OCI-LY1 (cell line): Measurements from ENCODE around the gene C6.

Experiments used
- H2AFZ ChIP-seq: fragments of 200-600 bp; sonication (generic), shearing (Covaris generic); 2 replicates; pipeline ENCODE4 v1.6.0; 2014; ENCODE audit warnings: antibody characterized with exemption, mild to moderate bottlenecking, low read length
- H3F3A ChIP-seq: fragments of 200-600 bp; sonication (generic), shearing (Covaris generic); 2 replicates; pipeline ENCODE4 v1.6.0; 2014; ENCODE audit warnings: mild to moderate bottlenecking, antibody characterized with exemption, low read length, moderate library complexity; ENCODE audit not compliant: insufficient read depth
- H3K27ac ChIP-seq: fragments of 200-600 bp; sonication (generic); 2 replicates; pipeline ENCODE4 v1.5.1; 2014; ENCODE audit warnings: low read length, mixed run types, mild to moderate bottlenecking, low read depth; ENCODE audit not compliant: poor library complexity, severe bottlenecking
- H3K27me3 ChIP-seq: fragments of 200-600 bp; sonication (generic); 2 replicates; pipeline ENCODE4 v1.6.0; 2014; ENCODE audit warnings: antibody characterized with exemption, mild to moderate bottlenecking, low read length, moderate library complexity; ENCODE audit not compliant: insufficient read depth
- H3K36me3 ChIP-seq: fragments of 200-600 bp; sonication (generic); 2 replicates; pipeline ENCODE4 v1.6.1; 2014; ENCODE audit warnings: mild to moderate bottlenecking, antibody characterized with exemption, low read length, moderate library complexity, mixed read lengths; ENCODE audit not compliant: insufficient read depth
- H3K4me1 ChIP-seq: fragments of 200-600 bp; sonication (generic); 2 replicates; pipeline ENCODE4 v1.5.1; 2014; ENCODE audit warnings: mild to moderate bottlenecking, low read length, moderate library complexity; ENCODE audit not compliant: insufficient read depth, severe bottlenecking
- H3K4me2 ChIP-seq: fragments of 200-600 bp; sonication (generic), shearing (Covaris generic); 2 replicates; pipeline ENCODE4 v1.6.1; 2014; ENCODE audit warnings: low read length
- H3K4me3 ChIP-seq: fragments of 200-600 bp; sonication (generic); 2 replicates; pipeline ENCODE4 v1.5.1; 2014; ENCODE audit warnings: low read length, low read depth, mild to moderate bottlenecking, mixed read lengths; ENCODE audit not compliant: poor library complexity, severe bottlenecking
- H3K79me2 ChIP-seq: fragments of 200-600 bp; shearing (Covaris generic); 2 replicates; pipeline ENCODE4 v1.6.1; 2016; ENCODE audit warnings: mixed run types, low read length, mixed read lengths; ENCODE audit not compliant: insufficient read depth
- H3K9ac ChIP-seq: fragments of 200-600 bp; sonication (generic), shearing (Covaris generic); 2 replicates; pipeline ENCODE4 v1.6.1; 2014; ENCODE audit warnings: mild to moderate bottlenecking, low read length, mixed read lengths
- H3K9me2 ChIP-seq: fragments of 200-600 bp; sonication (generic), shearing (Covaris generic); 2 replicates; pipeline ENCODE4 v1.6.1; 2014; ENCODE audit warnings: low read depth, mild to moderate bottlenecking, low read length, mixed read lengths
- H3K9me3 ChIP-seq: fragments of 200-600 bp; shearing (Covaris generic); 2 replicates; pipeline ENCODE4 v1.6.1; 2014; ENCODE audit warnings: low read length, mixed read lengths
- H4K20me1 ChIP-seq: fragments of 200-600 bp; sonication (generic), shearing (Covaris generic); 2 replicates; pipeline ENCODE4 v1.6.0; 2016; ENCODE audit warnings: mild to moderate bottlenecking, low read length; ENCODE audit not compliant: insufficient read depth
- EZH2 ChIP-seq: fragments of 200-600 bp; sonication (generic), shearing (Covaris generic); IDR thresholded peaks from 2 replicates; pipeline ENCODE4 v1.8.0; 2017; ENCODE audit warnings: borderline replicate concordance, mixed run types, mild to moderate bottlenecking, antibody characterized with exemption, low read length, moderate library complexity, mixed read lengths
- TF ChIP-seq, protein P1 (sequence below): fragments of 200-600 bp; sonication (generic), shearing (Covaris generic); IDR thresholded peaks from 2 replicates; pipeline ENCODE4 v1.5.1; 2017; ENCODE audit warnings: mild to moderate bottlenecking, antibody characterized with exemption, low read length, moderate library complexity, mixed read lengths

The C6 gene

DNA sequence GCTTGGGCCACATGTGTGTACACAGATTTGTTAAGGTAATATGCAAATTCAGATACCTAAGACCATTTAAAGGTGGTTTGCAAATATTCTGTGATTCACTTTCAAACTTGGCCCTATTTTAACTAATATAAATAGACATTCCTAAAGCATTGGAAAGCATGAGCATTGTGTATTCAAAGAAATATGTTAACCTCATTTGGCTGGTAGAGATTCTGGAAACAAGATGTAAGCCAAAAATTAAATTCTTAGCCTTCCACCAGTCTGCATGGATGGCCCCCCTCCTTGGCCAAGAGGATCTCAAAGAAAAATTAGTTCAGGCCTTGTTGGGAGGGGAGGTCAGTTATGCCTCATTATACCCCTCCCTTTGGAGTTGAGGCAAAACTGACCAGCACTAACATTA, 38.7 kb upstream of the C6 start:
- TF ChIP-seq, protein P1, sequence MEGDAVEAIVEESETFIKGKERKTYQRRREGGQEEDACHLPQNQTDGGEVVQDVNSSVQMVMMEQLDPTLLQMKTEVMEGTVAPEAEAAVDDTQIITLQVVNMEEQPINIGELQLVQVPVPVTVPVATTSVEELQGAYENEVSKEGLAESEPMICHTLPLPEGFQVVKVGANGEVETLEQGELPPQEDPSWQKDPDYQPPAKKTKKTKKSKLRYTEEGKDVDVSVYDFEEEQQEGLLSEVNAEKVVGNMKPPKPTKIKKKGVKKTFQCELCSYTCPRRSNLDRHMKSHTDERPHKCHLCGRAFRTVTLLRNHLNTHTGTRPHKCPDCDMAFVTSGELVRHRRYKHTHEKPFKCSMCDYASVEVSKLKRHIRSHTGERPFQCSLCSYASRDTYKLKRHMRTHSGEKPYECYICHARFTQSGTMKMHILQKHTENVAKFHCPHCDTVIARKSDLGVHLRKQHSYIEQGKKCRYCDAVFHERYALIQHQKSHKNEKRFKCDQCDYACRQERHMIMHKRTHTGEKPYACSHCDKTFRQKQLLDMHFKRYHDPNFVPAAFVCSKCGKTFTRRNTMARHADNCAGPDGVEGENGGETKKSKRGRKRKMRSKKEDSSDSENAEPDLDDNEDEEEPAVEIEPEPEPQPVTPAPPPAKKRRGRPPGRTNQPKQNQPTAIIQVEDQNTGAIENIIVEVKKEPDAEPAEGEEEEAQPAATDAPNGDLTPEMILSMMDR, result no peak
- no peak for TF ChIP-seq EZH2
- no peak overlapping the region for H3K4me3 ChIP-seq

DNA sequence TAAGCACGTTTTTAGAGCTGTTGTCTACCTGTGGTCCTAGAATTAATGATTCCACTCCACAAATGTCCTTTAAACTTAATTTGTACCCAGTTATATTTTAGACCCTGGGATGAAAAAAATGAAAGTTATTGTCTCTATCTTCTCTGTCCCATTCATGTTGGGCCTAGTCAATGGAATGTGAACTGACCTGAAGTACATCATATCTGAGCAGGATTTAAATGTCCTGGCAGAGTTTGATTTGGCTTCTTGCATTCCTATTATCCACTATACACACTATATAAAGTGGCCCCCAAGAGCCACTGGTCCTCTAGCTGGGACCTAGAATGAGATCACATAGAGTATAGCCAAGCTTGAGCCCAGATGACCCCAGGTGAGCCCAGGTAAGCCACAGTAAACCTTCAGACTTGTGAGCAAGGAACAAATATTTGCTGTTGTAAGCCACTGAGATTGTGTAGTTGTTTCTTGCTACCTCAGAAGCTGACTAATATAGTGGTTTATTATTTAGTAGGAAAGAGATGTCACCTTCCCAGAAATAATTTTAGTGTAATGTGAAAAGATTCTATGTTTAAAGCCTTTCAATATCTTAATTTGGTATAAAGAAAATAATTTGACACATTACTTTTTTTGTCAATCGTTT, 37.1 kb upstream of the C6 start:
- Histone ChIP-seq H3K4me2 (no peak overlapping the region), H3F3A (no peaks in the 10 kb centered on the region), H3K4me3 (no peak overlapping the region), H3K79me2 (no peaks in the 10 kb centered on the region), H3K27me3 (no peaks in the 10 kb centered on the region), H3K9me2 (no peaks in the 10 kb centered on the region), H3K36me3 (no peaks in the 10 kb centered on the region), H2AFZ (no peak overlapping the region), H3K27ac (no peak overlapping the region), H3K9me3 (no peaks in the 10 kb centered on the region), H4K20me1 (no peaks in the 10 kb centered on the region), H3K4me1 (no peaks in the 10 kb centered on the region), H3K9ac (no peak overlapping the region)
- no peak for TF ChIP-seq EZH2
- TF ChIP-seq, protein P1, result no peak

More for the DNA sequence above, 38.7 kb upstream of the C6 start:
- Histone ChIP-seq H3K27ac (no peak overlapping the region), H3K4me1 (no peaks in the 10 kb centered on the region), H3K9me3 (no peaks in the 10 kb centered on the region), H3K27me3 (no peaks in the 10 kb centered on the region), H2AFZ (no peak overlapping the region), H3F3A (no peaks in the 10 kb centered on the region), H4K20me1 (no peaks in the 10 kb centered on the region), H3K4me2 (no peak overlapping the region), H3K36me3 (no peaks in the 10 kb centered on the region), H3K9me2 (no peaks in the 10 kb centered on the region), H3K9ac (no peak overlapping the region), H3K79me2 (no peaks in the 10 kb centered on the region)

DNA sequence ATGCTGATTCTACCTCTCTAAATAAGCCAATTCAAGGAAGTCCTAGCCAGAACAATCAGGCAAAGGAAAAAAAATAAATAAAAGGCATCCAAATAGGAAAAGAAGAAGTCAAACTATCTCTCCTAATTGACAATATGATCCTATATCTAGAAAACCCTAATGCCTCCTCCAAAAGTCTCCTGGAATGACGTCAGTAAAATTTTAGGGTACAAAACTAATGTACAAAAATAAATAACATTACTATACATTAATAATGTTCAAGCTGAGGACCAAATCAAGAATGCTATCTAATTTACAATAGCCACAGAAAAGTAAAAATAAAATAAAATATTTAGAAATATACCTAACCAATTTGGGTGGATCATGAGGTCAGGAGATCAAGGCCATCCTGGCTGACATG, 33.8 kb upstream of the C6 start:
- no peaks in the 10 kb centered on the region for H4K20me1 ChIP-seq
- no peak overlapping the region for H3K9ac ChIP-seq
- no peak overlapping the region for H3K4me2 ChIP-seq
- H2AFZ ChIP-seq, result no peak overlapping the region
- no peaks in the 10 kb centered on the region for H3K4me1 ChIP-seq
- no peaks in the 10 kb centered on the region for H3K79me2 ChIP-seq
- H3K4me3 ChIP-seq, result no peak overlapping the region
- H3K9me2 ChIP-seq, result no peaks in the 10 kb centered on the region
- no peak for TF ChIP-seq EZH2
- TF ChIP-seq, protein P1, result no peak
- no peaks in the 10 kb centered on the region for H3F3A ChIP-seq
- no peak overlapping the region for H3K27ac ChIP-seq
- H3K36me3 ChIP-seq, result no peaks in the 10 kb centered on the region
- no peaks in the 10 kb centered on the region for H3K9me3 ChIP-seq
- no peaks in the 10 kb centered on the region for H3K27me3 ChIP-seq
